Measurements from ENCODE around the gene JAZF1.

- no peak for TF ChIP-seq EZH2 (IDR thresholded peaks at IDR 0.05; ENCODE audit: insufficient read depth, poor library complexity, severe bottlenecking)
- no peak for TF ChIP-seq EZH2phosphoT487 (IDR thresholded peaks at IDR 0.05; ENCODE audit: insufficient read depth, low read depth)
These were observed 279.4 kb downstream of the JAZF1 start for GRCh38 chr7:27901028-27901760.

Data from GM23248 (cell line).